GM21381 (cell line): ENCODE data around the gene SCFD2.

Source experiments
- ATAC-seq: cut with Tn5 transposase; IDR thresholded peaks from one replicate; pipeline ENCODE4 v1.9.1; 2021; ENCODE audit warnings: mild to moderate bottlenecking, moderate library complexity; ENCODE audit not compliant: unreplicated experiment

Gene SCFD2

GRCh38 chr4:52942936-52943335, 422.9 kb downstream of the SCFD2 start:
- no peak for ATAC-seq

- ATAC-seq = no peak
Measured at GRCh38 chr4:52941450-52941849, 424.4 kb downstream of the SCFD2 start.

GRCh38 chr4:52939739-52940138, 426.1 kb downstream of the SCFD2 start:
- no peak for ATAC-seq

GRCh38 chr4:52939325-52939724, 426.5 kb downstream of the SCFD2 start:
- no peak for ATAC-seq

- ATAC-seq = no peak
Measured at GRCh38 chr4:52937829-52938228, 428.0 kb downstream of the SCFD2 start.

- ATAC-seq = no peak
Measured at GRCh38 chr4:52936729-52937128, 429.1 kb downstream of the SCFD2 start.

GRCh38 chr4:52935317-52935716, 430.5 kb downstream of the SCFD2 start:
- no peak for ATAC-seq

GRCh38 chr4:52933738-52934137, 432.1 kb downstream of the SCFD2 start:
- ATAC-seq = no peak

- no peak for ATAC-seq
Measured at GRCh38 chr4:52932591-52933470, 433.0 kb downstream of the SCFD2 start.

GRCh38 chr4:52931243-52931642, 434.6 kb downstream of the SCFD2 start:
- ATAC-seq = no peak

- ATAC-seq = no peak
Measured at GRCh38 chr4:52926196-52926974, 439.5 kb downstream of the SCFD2 start.

- no peak for ATAC-seq
Measured at GRCh38 chr4:52925531-52925968, 440.3 kb downstream of the SCFD2 start.

- ATAC-seq = no peak
Measured at GRCh38 chr4:52919461-52919860, 446.4 kb downstream of the SCFD2 start.

GRCh38 chr4:52917817-52918216, 448.0 kb downstream of the SCFD2 start:
- no peak for ATAC-seq

GRCh38 chr4:52915730-52916300, 450.0 kb downstream of the SCFD2 start:
- ATAC-seq = no peak

GRCh38 chr4:52915191-52915590, 450.7 kb downstream of the SCFD2 start:
- no peak for ATAC-seq

- no peak for ATAC-seq
Measured at GRCh38 chr4:52914051-52914605, 451.7 kb downstream of the SCFD2 start.

- no peak for ATAC-seq
Measured at GRCh38 chr4:52912608-52913007, 453.3 kb downstream of the SCFD2 start.

- peak; percentile 71 for ATAC-seq
Measured at GRCh38 chr4:52911684-52912294, 454.1 kb downstream of the SCFD2 start.

- ATAC-seq = no peak
Measured at GRCh38 chr4:52910115-52910514, 455.7 kb downstream of the SCFD2 start.

GRCh38 chr4:52907510-52907909, 458.4 kb downstream of the SCFD2 start:
- ATAC-seq = no peak
